ENCODE measurements around the gene MYOC. TPM values are rescaled to one million over a fixed set of nuclear protein-coding genes. Genes with fewer than 3 reads are reported as not detected.

MYOC gene
- total and polyA plus RNA-seq, 7 experiments from 2014 or later = not detected

GRCh38 chr1:171628225-171628624 is 24.3 kb downstream of the MYOC start:
- POLR2A ChIA-PET = no interaction called here
- intact Hi-C loops (cut with micrococcal nuclease) = no loop called here

GRCh38 chr1:171627020-171627419 is 25.5 kb downstream of the MYOC start:
- H3K4me3 Mint-ChIP-seq = no peak overlapping the region
- Histone ChIP-seq H3K27ac (ENCODE audit: low read depth, low read length) (no peak overlapping the region), H3K4me1 (ENCODE audit: control insufficient read depth in 2 of 2, insufficient read depth in 2 of 2, low read length in 2 of 2) (no peaks in the 10 kb centered on the region), H3K36me3 (ENCODE audit: control insufficient read depth in 2 of 3, insufficient read depth in 3 of 3, low read length in 3 of 3) (no peaks in the 10 kb centered on the region), H3K27me3 (ENCODE audit: control insufficient read depth in 2 of 2, insufficient read depth in 2 of 2, low read length in 2 of 2) (peaks cover 0 to 4% of the 10 kb centered on the region in 2 donors), H3K9me3 (ENCODE audit: control insufficient read depth in 2 of 3, low read length in 3 of 3) (no peaks in the 10 kb centered on the region), H3K4me3 (ENCODE audit: low read length) (no peak overlapping the region)
- DNase-seq (no peak), ATAC-seq (no peak)
- ChIA-PET CTCF (no interaction called here), POLR2A (no interaction called here)
- H3K27ac Mint-ChIP-seq = no peak overlapping the region
- H3K27me3 Mint-ChIP-seq = peaks cover 14 to 20% (median 15%) of the 10 kb centered on the region in 5 donors
- no peaks in the 10 kb centered on the region for H3K4me1 Mint-ChIP-seq
- no peaks in the 10 kb centered on the region for H3K36me3 Mint-ChIP-seq
- intact Hi-C loops (cut with micrococcal nuclease) = no loop called here
- H3K9me3 Mint-ChIP-seq = peaks cover 0 to 5% (median 0%) of the 10 kb centered on the region in 11 donors

More at GRCh38 chr1:171628225-171628624, 24.3 kb downstream of the MYOC start:
- Histone ChIP-seq H3K9me3 (ENCODE audit: control insufficient read depth in 2 of 3, low read length in 3 of 3) (no peaks in the 10 kb centered on the region), H3K36me3 (ENCODE audit: control insufficient read depth in 2 of 3, insufficient read depth in 3 of 3, low read length in 3 of 3) (no peaks in the 10 kb centered on the region), H3K27ac (ENCODE audit: low read depth, low read length) (no peak overlapping the region), H3K4me1 (ENCODE audit: control insufficient read depth in 2 of 2, insufficient read depth in 2 of 2, low read length in 2 of 2) (no peaks in the 10 kb centered on the region), H3K27me3 (ENCODE audit: control insufficient read depth in 2 of 2, insufficient read depth in 2 of 2, low read length in 2 of 2) (peaks cover 0 to 4% of the 10 kb centered on the region in 2 donors), H3K4me3 (ENCODE audit: low read length) (no peak overlapping the region)
- Mint-ChIP-seq H3K27ac (no peak overlapping the region), H3K9me3 (peaks cover 0 to 6% (median 0%) of the 10 kb centered on the region in 11 donors), H3K36me3 (no peaks in the 10 kb centered on the region), H3K27me3 (peaks cover 15 to 20% (median 18%) of the 10 kb centered on the region in 5 donors), H3K4me3 (no peak overlapping the region), H3K4me1 (no peaks in the 10 kb centered on the region)
- no peak for ATAC-seq
- CTCF ChIA-PET = no interaction called here
- no peak for DNase-seq

GRCh38 chr1:171625225-171625624 is 27.3 kb downstream of the MYOC start:
- Histone ChIP-seq H3K9me3 (ENCODE audit: control insufficient read depth in 2 of 3, low read length in 3 of 3) (no peaks in the 10 kb centered on the region), H3K36me3 (ENCODE audit: control insufficient read depth in 2 of 3, insufficient read depth in 3 of 3, low read length in 3 of 3) (no peaks in the 10 kb centered on the region), H3K27ac (ENCODE audit: low read depth, low read length) (no peak overlapping the region), H3K27me3 (ENCODE audit: control insufficient read depth in 2 of 2, insufficient read depth in 2 of 2, low read length in 2 of 2) (peaks cover 0 to 4% of the 10 kb centered on the region in 2 donors), H3K4me1 (ENCODE audit: control insufficient read depth in 2 of 2, insufficient read depth in 2 of 2, low read length in 2 of 2) (no peaks in the 10 kb centered on the region), H3K4me3 (ENCODE audit: low read length) (no peak overlapping the region)
- Mint-ChIP-seq H3K4me3 (no peak overlapping the region), H3K27me3 (peaks cover 8 to 15% (median 11%) of the 10 kb centered on the region in 5 donors), H3K4me1 (no peaks in the 10 kb centered on the region), H3K27ac (no peak overlapping the region), H3K9me3 (peaks cover 0 to 5% (median 0%) of the 10 kb centered on the region in 11 donors), H3K36me3 (no peaks in the 10 kb centered on the region)
- ChIA-PET POLR2A (no interaction called here), CTCF (no interaction called here)
- no peak for DNase-seq
- ATAC-seq = no peak
- intact Hi-C loops (cut with micrococcal nuclease) = no loop called here

GRCh38 chr1:171623651-171624331 is 28.7 kb downstream of the MYOC start:
- H3K27ac Mint-ChIP-seq = no peak overlapping the region
- peaks cover 0 to 4% of the 10 kb centered on the region in 2 donors for H3K27me3 ChIP-seq (ENCODE audit: control insufficient read depth in 2 of 2, insufficient read depth in 2 of 2, low read length in 2 of 2)
- peaks cover 0 to 5% (median 3%) of the 10 kb centered on the region in 5 donors for H3K27me3 Mint-ChIP-seq
- H3K36me3 Mint-ChIP-seq = no peaks in the 10 kb centered on the region
- H3K4me1 ChIP-seq (ENCODE audit: control insufficient read depth in 2 of 2, insufficient read depth in 2 of 2, low read length in 2 of 2) = no peaks in the 10 kb centered on the region
- ChIA-PET CTCF (no interaction called here), POLR2A (no interaction called here)
- H3K4me3 ChIP-seq (ENCODE audit: low read length) = no peak overlapping the region
- H3K4me1 Mint-ChIP-seq = no peaks in the 10 kb centered on the region
- intact Hi-C loops (cut with micrococcal nuclease) = no loop called here
- H3K9me3 Mint-ChIP-seq = no peaks in the 10 kb centered on the region
- no peak overlapping the region for H3K27ac ChIP-seq (ENCODE audit: low read depth, low read length)
- no peak for ATAC-seq
- no peaks in the 10 kb centered on the region for H3K36me3 ChIP-seq (ENCODE audit: control insufficient read depth in 2 of 3, insufficient read depth in 3 of 3, low read length in 3 of 3)
- no peak for DNase-seq
- H3K9me3 ChIP-seq (ENCODE audit: control insufficient read depth in 2 of 3, low read length in 3 of 3) = no peaks in the 10 kb centered on the region
- no peak overlapping the region for H3K4me3 Mint-ChIP-seq

GRCh38 chr1:171622152-171622462 is 30.4 kb downstream of the MYOC start, which contains the start of gene MYOCOS:
TSS of gene MYOCOS (plus strand) at chr1:171622243. CDS start at chr1:171623884, 1,641 bp downstream.
- no peak within 1 kb of the TSS for H3K4me3 Mint-ChIP-seq
- DNase-seq (no peak), ATAC-seq (no peak)
- ChIA-PET CTCF (no interaction called here), POLR2A (no interaction called here)
- no peak within 1 kb of the TSS for H3K4me3 ChIP-seq (ENCODE audit: low read length)
- no peaks in the 10 kb centered on the region for H3K4me1 Mint-ChIP-seq
- no peaks in the 10 kb centered on the region for H3K36me3 ChIP-seq (ENCODE audit: control insufficient read depth in 2 of 3, insufficient read depth in 3 of 3, low read length in 3 of 3)
- H3K9me3 ChIP-seq (ENCODE audit: control insufficient read depth in 2 of 3, low read length in 3 of 3) = no peaks in the 10 kb centered on the region
- H3K27ac Mint-ChIP-seq = no peak within 1 kb of the TSS
- no peak within 1 kb of the TSS for H3K27ac ChIP-seq (ENCODE audit: low read depth, low read length)
- no peaks in the 10 kb centered on the region for H3K4me1 ChIP-seq (ENCODE audit: control insufficient read depth in 2 of 2, insufficient read depth in 2 of 2, low read length in 2 of 2)
- peaks cover 0 to under 1% of the 10 kb centered on the region in 2 donors for H3K27me3 ChIP-seq (ENCODE audit: control insufficient read depth in 2 of 2, insufficient read depth in 2 of 2, low read length in 2 of 2)
- no peaks in the 10 kb centered on the region for H3K9me3 Mint-ChIP-seq
- intact Hi-C loops (cut with micrococcal nuclease) = no loop called here
- H3K36me3 Mint-ChIP-seq = no peaks in the 10 kb centered on the region
- peaks cover 0 to 7% (median 4%) of the 10 kb centered on the region in 5 donors for H3K27me3 Mint-ChIP-seq

- Mint-ChIP-seq H3K9me3 (no peaks in the 10 kb centered on the region), H3K4me3 (no peak overlapping the region), H3K36me3 (no peaks in the 10 kb centered on the region), H3K27me3 (peaks cover 0 to 4% (median 0%) of the 10 kb centered on the region in 5 donors), H3K27ac (no peak overlapping the region), H3K4me1 (no peaks in the 10 kb centered on the region)
- intact Hi-C loops (cut with micrococcal nuclease) = no loop called here
- Histone ChIP-seq H3K36me3 (ENCODE audit: control insufficient read depth in 2 of 3, insufficient read depth in 3 of 3, low read length in 3 of 3) (no peaks in the 10 kb centered on the region), H3K4me3 (ENCODE audit: low read length) (no peak overlapping the region), H3K27ac (ENCODE audit: low read depth, low read length) (no peak overlapping the region), H3K9me3 (ENCODE audit: control insufficient read depth in 2 of 3, low read length in 3 of 3) (no peaks in the 10 kb centered on the region), H3K4me1 (ENCODE audit: control insufficient read depth in 2 of 2, insufficient read depth in 2 of 2, low read length in 2 of 2) (no peaks in the 10 kb centered on the region), H3K27me3 (ENCODE audit: control insufficient read depth in 2 of 2, insufficient read depth in 2 of 2, low read length in 2 of 2) (no peaks in the 10 kb centered on the region)
- ChIA-PET POLR2A (no interaction called here), CTCF (interaction anchor here (0.5 kb wide), 1 partner anchor 40 kb away, joined by 3 read pairs; no protein-coding TSS in a partner anchor)
- DNase-seq (no peak), ATAC-seq (no peak)
These were observed 35.9 kb downstream of the MYOC start for GRCh38 chr1:171616586-171616985.

Measured in naive thymus-derived CD4-positive, alpha-beta T cell (primary cell).